Measurements from ENCODE around the gene RBCK1. TPM values are rescaled to one million over a fixed set of nuclear protein-coding genes. Genes with fewer than 3 reads are reported as not detected.

The RBCK1 gene
- total and polyA plus RNA-seq, 9 of the 15 experiments (the other 6 are each of a cell fraction or from before 2014, with no cell fraction given): 5.9 to 59.3 (median 26.5) TPM

DNA sequence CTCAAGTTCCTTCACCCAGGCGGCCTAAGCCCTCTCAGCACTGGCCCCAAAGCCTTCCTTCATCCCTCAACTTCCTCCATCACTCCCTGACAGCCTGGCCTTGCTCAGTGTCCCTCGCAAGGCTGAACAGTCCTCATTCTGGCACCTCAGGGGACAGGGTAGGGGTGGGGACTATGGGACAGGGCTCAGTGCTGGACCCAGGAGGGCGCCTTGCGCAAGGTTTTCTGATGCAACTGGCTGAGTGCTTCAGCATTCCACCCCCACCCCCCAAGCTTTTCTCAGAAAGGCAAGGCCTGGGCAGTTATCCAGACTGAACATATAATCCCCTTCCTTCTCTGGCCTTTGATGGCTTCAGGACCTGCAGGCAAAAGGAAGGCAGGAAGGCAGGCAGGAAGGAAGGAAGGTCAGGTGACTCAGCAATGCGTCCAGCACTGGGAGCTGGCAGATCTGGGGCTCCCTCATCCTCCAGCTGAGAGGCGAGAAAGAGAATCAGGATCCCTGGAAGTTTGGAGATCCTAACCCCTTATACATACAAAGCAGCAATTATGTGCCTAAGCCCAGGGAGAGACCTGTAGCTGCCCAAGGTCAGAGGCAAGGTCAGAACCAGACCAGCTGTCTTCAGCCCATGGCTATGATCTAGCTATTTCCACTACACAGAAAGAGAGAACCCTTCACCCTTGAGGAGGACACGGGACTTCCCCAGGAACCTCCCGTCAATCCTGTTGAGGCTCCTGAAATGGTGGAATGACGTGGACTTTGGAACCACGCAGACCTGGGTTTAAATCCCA lies 36.1 kb upstream of the RBCK1 start (continued):
- TF ChIP-seq MTA3 (IDR thresholded peaks at IDR 0.05; ENCODE audit: borderline replicate concordance) (peak; percentile 93), JUN (IDR thresholded peaks at IDR 0.05; ENCODE audit: borderline replicate concordance, low read depth, low read length) (peak; percentile 90), JUN (CRISPR knock-in tag; IDR thresholded peaks at IDR 0.05; ENCODE audit: borderline replicate concordance) (no peak; the same call in 1 of the 2 replicates), KAT8 (IDR thresholded peaks at IDR 0.05; ENCODE audit: low read depth) (no peak), FIP1L1 (IDR thresholded peaks at IDR 0.05; ENCODE audit: low read depth, low read length, poor library complexity, severe bottlenecking) (no peak), PURB (CRISPR knock-in tag; IDR thresholded peaks at IDR 0.05; ENCODE audit: low read depth) (no peak), MEF2D (tag; conservative IDR thresholded peaks at IDR 0.05; ENCODE audit: low read depth) (peak; percentile 63), DIDO1 (tag; IDR thresholded peaks at IDR 0.05; ENCODE audit: low read depth) (0 out of 2 replicates have a peak, but pooled peaks have one; percentile 10)
- TF ChIP-seq, protein P1, sequence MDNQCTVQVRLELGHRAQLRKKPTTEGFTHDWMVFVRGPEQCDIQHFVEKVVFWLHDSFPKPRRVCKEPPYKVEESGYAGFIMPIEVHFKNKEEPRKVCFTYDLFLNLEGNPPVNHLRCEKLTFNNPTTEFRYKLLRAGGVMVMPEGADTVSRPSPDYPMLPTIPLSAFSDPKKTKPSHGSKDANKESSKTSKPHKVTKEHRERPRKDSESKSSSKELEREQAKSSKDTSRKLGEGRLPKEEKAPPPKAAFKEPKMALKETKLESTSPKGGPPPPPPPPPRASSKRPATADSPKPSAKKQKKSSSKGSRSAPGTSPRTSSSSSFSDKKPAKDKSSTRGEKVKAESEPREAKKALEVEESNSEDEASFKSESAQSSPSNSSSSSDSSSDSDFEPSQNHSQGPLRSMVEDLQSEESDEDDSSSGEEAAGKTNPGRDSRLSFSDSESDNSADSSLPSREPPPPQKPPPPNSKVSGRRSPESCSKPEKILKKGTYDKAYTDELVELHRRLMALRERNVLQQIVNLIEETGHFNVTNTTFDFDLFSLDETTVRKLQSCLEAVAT (IDR thresholded peaks at IDR 0.05): peak; percentile 7 to 48; a peak in 2 of 4 replicates
- TF ChIP-seq, protein P2, sequence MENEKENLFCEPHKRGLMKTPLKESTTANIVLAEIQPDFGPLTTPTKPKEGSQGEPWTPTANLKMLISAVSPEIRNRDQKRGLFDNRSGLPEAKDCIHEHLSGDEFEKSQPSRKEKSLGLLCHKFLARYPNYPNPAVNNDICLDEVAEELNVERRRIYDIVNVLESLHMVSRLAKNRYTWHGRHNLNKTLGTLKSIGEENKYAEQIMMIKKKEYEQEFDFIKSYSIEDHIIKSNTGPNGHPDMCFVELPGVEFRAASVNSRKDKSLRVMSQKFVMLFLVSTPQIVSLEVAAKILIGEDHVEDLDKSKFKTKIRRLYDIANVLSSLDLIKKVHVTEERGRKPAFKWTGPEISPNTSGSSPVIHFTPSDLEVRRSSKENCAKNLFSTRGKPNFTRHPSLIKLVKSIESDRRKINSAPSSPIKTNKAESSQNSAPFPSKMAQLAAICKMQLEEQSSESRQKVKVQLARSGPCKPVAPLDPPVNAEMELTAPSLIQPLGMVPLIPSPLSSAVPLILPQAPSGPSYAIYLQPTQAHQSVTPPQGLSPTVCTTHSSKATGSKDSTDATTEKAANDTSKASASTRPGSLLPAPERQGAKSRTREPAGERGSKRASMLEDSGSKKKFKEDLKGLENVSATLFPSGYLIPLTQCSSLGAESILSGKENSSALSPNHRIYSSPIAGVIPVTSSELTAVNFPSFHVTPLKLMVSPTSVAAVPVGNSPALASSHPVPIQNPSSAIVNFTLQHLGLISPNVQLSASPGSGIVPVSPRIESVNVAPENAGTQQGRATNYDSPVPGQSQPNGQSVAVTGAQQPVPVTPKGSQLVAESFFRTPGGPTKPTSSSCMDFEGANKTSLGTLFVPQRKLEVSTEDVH (IDR thresholded peaks at IDR 0.05; ENCODE audit: low read depth, partially characterized antibody): peak; percentile 49
- TF ChIP-seq, protein P3, sequence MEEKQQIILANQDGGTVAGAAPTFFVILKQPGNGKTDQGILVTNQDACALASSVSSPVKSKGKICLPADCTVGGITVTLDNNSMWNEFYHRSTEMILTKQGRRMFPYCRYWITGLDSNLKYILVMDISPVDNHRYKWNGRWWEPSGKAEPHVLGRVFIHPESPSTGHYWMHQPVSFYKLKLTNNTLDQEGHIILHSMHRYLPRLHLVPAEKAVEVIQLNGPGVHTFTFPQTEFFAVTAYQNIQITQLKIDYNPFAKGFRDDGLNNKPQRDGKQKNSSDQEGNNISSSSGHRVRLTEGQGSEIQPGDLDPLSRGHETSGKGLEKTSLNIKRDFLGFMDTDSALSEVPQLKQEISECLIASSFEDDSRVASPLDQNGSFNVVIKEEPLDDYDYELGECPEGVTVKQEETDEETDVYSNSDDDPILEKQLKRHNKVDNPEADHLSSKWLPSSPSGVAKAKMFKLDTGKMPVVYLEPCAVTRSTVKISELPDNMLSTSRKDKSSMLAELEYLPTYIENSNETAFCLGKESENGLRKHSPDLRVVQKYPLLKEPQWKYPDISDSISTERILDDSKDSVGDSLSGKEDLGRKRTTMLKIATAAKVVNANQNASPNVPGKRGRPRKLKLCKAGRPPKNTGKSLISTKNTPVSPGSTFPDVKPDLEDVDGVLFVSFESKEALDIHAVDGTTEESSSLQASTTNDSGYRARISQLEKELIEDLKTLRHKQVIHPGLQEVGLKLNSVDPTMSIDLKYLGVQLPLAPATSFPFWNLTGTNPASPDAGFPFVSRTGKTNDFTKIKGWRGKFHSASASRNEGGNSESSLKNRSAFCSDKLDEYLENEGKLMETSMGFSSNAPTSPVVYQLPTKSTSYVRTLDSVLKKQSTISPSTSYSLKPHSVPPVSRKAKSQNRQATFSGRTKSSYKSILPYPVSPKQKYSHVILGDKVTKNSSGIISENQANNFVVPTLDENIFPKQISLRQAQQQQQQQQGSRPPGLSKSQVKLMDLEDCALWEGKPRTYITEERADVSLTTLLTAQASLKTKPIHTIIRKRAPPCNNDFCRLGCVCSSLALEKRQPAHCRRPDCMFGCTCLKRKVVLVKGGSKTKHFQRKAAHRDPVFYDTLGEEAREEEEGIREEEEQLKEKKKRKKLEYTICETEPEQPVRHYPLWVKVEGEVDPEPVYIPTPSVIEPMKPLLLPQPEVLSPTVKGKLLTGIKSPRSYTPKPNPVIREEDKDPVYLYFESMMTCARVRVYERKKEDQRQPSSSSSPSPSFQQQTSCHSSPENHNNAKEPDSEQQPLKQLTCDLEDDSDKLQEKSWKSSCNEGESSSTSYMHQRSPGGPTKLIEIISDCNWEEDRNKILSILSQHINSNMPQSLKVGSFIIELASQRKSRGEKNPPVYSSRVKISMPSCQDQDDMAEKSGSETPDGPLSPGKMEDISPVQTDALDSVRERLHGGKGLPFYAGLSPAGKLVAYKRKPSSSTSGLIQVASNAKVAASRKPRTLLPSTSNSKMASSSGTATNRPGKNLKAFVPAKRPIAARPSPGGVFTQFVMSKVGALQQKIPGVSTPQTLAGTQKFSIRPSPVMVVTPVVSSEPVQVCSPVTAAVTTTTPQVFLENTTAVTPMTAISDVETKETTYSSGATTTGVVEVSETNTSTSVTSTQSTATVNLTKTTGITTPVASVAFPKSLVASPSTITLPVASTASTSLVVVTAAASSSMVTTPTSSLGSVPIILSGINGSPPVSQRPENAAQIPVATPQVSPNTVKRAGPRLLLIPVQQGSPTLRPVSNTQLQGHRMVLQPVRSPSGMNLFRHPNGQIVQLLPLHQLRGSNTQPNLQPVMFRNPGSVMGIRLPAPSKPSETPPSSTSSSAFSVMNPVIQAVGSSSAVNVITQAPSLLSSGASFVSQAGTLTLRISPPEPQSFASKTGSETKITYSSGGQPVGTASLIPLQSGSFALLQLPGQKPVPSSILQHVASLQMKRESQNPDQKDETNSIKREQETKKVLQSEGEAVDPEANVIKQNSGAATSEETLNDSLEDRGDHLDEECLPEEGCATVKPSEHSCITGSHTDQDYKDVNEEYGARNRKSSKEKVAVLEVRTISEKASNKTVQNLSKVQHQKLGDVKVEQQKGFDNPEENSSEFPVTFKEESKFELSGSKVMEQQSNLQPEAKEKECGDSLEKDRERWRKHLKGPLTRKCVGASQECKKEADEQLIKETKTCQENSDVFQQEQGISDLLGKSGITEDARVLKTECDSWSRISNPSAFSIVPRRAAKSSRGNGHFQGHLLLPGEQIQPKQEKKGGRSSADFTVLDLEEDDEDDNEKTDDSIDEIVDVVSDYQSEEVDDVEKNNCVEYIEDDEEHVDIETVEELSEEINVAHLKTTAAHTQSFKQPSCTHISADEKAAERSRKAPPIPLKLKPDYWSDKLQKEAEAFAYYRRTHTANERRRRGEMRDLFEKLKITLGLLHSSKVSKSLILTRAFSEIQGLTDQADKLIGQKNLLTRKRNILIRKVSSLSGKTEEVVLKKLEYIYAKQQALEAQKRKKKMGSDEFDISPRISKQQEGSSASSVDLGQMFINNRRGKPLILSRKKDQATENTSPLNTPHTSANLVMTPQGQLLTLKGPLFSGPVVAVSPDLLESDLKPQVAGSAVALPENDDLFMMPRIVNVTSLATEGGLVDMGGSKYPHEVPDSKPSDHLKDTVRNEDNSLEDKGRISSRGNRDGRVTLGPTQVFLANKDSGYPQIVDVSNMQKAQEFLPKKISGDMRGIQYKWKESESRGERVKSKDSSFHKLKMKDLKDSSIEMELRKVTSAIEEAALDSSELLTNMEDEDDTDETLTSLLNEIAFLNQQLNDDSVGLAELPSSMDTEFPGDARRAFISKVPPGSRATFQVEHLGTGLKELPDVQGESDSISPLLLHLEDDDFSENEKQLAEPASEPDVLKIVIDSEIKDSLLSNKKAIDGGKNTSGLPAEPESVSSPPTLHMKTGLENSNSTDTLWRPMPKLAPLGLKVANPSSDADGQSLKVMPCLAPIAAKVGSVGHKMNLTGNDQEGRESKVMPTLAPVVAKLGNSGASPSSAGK (IDR thresholded peaks at IDR 0.05): peak; percentile 52
